DOHH2 (cell line): ENCODE measurements around the gene ALDH18A1.

Source experiments
- H3F3A ChIP-seq: fragments of 200-600 bp; sonication (generic), shearing (Covaris generic); 2 replicates; pipeline ENCODE4 v1.6.0; 2016; ENCODE audit warnings: antibody characterized with exemption, mild to moderate bottlenecking; ENCODE audit not compliant: control insufficient read depth, insufficient read depth
- H3K27ac ChIP-seq: fragments of 200-600 bp; sonication (generic); 2 replicates; pipeline ENCODE4 v1.5.1; 2014; ENCODE audit warnings: low read depth, mild to moderate bottlenecking, low read length, moderate library complexity
- H3K27me3 ChIP-seq: fragments of 200-600 bp; sonication (generic); 2 replicates; pipeline ENCODE4 v1.6.1; 2014; ENCODE audit warnings: mild to moderate bottlenecking, low read length, mixed read lengths; ENCODE audit not compliant: control insufficient read depth
- H3K36me3 ChIP-seq: fragments of 200-600 bp; sonication (generic); 2 replicates; pipeline ENCODE4 v1.6.1; 2014; ENCODE audit warnings: mild to moderate bottlenecking, low read length, moderate library complexity, mixed read lengths; ENCODE audit not compliant: control insufficient read depth
- H3K4me1 ChIP-seq: fragments of 200-600 bp; sonication (generic); 2 replicates; pipeline ENCODE4 v1.6.1; 2014; ENCODE audit warnings: mild to moderate bottlenecking, low read length, mixed read lengths; ENCODE audit not compliant: control insufficient read depth
- H3K4me2 ChIP-seq: fragments of 200-600 bp; sonication (generic); 2 replicates; pipeline ENCODE4 v1.6.0; 2014; ENCODE audit warnings: mild to moderate bottlenecking, low read length, moderate library complexity
- H3K4me3 ChIP-seq: fragments of 200-600 bp; sonication (generic); 2 replicates; pipeline ENCODE4 v1.5.1; 2014; ENCODE audit warnings: mild to moderate bottlenecking, low read length, mixed read lengths
- H3K79me2 ChIP-seq: fragments of 200-600 bp; sonication (generic); 2 replicates; pipeline ENCODE4 v1.6.1; 2014; ENCODE audit warnings: mild to moderate bottlenecking, low read length, mixed read lengths; ENCODE audit not compliant: control insufficient read depth
- H3K9me2 ChIP-seq: fragments of 200-600 bp; sonication (generic); replicated peaks from 2 replicates; pipeline ENCODE4 v1.6.1; 2014; ENCODE audit warnings: mild to moderate bottlenecking, low read length, mixed read lengths; ENCODE audit not compliant: control insufficient read depth
- H3K9me3 ChIP-seq: fragments of 200-600 bp; sonication (generic); 2 replicates; pipeline ENCODE4 v1.6.1; 2014; ENCODE audit warnings: antibody characterized with exemption, low read length, mixed read lengths; ENCODE audit not compliant: control insufficient read depth, insufficient read depth
- H4K20me1 ChIP-seq: fragments of 200-600 bp; sonication (generic); 2 replicates; pipeline ENCODE4 v1.6.0; 2014; ENCODE audit warnings: low read depth, mild to moderate bottlenecking, antibody characterized with exemption, low read length, moderate library complexity; ENCODE audit not compliant: control insufficient read depth, insufficient read depth
- EZH2phosphoT487 ChIP-seq: fragments of 200-600 bp; sonication (generic); IDR thresholded peaks from 2 replicates; pipeline ENCODE4 v1.6.1; 2017; ENCODE audit warnings: borderline replicate concordance, mild to moderate bottlenecking, antibody characterized with exemption, low read length, moderate library complexity, mixed read lengths
- TF ChIP-seq, protein P1 (sequence below): fragments of 200-600 bp; sonication (generic); IDR thresholded peaks from one replicate; pipeline ENCODE4 v1.5.1; 2014; ENCODE audit warnings: antibody characterized with exemption, mild to moderate bottlenecking, low read depth, low read length; ENCODE audit not compliant: poor library complexity, severe bottlenecking

ALDH18A1 gene

DNA sequence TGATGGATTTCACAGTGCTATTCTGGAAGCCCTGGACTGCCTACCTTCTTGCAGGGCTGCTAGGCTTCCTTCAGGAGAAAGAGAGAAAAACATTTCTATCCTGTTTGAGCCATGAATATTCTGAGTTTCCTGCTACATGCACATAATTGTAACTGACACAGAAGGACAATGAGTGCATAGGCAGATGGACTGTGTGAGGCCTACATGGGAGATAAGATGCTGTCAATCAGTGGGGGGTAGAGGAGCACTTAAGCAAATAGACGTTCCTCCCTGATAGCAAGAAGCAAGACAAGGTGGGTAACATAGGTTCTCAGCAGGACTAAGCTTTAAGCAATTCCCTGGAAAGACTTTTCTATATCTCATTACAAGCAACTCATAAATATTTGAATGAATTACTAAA lies 11.6 kb downstream of the ALDH18A1 start:
- no peak overlapping the region for H3K27ac ChIP-seq
- no peaks in the 10 kb centered on the region for H3K9me2 ChIP-seq
- H4K20me1 ChIP-seq = peaks cover 11% of the 10 kb centered on the region; the same call in 1 of the 2 replicates
- H3K4me3 ChIP-seq = no peak overlapping the region
- peaks cover 7% of the 10 kb centered on the region for H3K4me1 ChIP-seq
- TF ChIP-seq EZH2phosphoT487 = no peak
- TF ChIP-seq, protein P1, sequence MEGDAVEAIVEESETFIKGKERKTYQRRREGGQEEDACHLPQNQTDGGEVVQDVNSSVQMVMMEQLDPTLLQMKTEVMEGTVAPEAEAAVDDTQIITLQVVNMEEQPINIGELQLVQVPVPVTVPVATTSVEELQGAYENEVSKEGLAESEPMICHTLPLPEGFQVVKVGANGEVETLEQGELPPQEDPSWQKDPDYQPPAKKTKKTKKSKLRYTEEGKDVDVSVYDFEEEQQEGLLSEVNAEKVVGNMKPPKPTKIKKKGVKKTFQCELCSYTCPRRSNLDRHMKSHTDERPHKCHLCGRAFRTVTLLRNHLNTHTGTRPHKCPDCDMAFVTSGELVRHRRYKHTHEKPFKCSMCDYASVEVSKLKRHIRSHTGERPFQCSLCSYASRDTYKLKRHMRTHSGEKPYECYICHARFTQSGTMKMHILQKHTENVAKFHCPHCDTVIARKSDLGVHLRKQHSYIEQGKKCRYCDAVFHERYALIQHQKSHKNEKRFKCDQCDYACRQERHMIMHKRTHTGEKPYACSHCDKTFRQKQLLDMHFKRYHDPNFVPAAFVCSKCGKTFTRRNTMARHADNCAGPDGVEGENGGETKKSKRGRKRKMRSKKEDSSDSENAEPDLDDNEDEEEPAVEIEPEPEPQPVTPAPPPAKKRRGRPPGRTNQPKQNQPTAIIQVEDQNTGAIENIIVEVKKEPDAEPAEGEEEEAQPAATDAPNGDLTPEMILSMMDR = no peak
- H3K4me2 ChIP-seq = no peak overlapping the region
- H3K9me3 ChIP-seq = no peaks in the 10 kb centered on the region
- H3K79me2 ChIP-seq = peaks cover 54% of the 10 kb centered on the region
- no peaks in the 10 kb centered on the region for H3F3A ChIP-seq
- H3K36me3 ChIP-seq = peaks cover 89% of the 10 kb centered on the region
- no peaks in the 10 kb centered on the region for H3K27me3 ChIP-seq

DNA sequence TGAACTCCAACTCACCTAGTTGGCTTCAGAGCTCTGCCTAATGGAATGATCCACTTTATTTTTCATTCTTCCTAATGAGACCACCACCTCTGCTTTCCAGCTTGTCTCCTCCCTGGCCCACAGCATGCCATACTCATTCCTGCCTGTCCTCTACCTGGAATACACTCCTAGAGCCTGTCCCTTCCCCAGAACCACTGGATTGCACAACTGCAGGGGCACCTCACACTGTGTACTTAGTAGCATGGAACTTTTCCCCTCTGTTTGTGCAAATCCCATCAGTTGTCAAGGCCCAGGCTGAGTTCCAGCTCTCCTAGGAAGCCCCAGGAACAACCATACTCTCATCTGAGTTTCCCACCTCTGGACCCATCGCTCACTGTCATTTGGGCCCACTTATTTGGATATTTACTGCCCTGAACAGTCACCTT lies 15.6 kb downstream of the ALDH18A1 start:
- TF ChIP-seq, protein P1 = no peak
- TF ChIP-seq EZH2phosphoT487 = no peak
- Histone ChIP-seq H3F3A (no peaks in the 10 kb centered on the region), H3K4me2 (no peak overlapping the region), H3K27ac (no peak overlapping the region), H3K4me3 (no peak overlapping the region), H3K4me1 (no peaks in the 10 kb centered on the region), H3K79me2 (peaks cover 20% of the 10 kb centered on the region), H3K36me3 (peaks cover 81% of the 10 kb centered on the region), H3K27me3 (no peaks in the 10 kb centered on the region), H3K9me3 (no peaks in the 10 kb centered on the region), H4K20me1 (peaks cover 4% of the 10 kb centered on the region; the same call in 1 of the 2 replicates), H3K9me2 (no peaks in the 10 kb centered on the region)

DNA sequence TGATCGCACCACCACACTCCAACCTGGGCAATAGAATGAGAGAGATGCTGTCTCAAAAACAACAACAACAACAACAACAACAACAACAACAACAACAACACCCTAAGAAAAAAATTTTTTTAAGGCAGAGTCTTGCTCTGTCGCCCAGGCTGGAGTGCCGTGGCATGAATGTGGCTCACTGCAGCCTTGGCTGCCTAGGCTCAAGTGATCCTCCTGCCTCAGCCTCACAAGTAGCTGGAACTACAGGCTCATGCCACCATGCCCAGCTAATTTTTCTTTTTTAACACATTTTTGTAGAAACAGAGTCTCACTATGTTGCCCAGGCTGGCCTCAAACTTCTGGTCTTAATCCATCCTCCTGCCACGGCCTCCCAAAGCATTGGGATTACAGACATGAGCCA lies 18.6 kb downstream of the ALDH18A1 start:
- Histone ChIP-seq H3K27me3 (no peaks in the 10 kb centered on the region), H3K79me2 (no peaks in the 10 kb centered on the region), H3K36me3 (peaks cover 82% of the 10 kb centered on the region), H3K27ac (no peak overlapping the region), H4K20me1 (no peaks in the 10 kb centered on the region), H3K9me2 (no peaks in the 10 kb centered on the region), H3K4me2 (no peak overlapping the region), H3K4me3 (no peak overlapping the region), H3K4me1 (no peaks in the 10 kb centered on the region), H3F3A (no peaks in the 10 kb centered on the region), H3K9me3 (no peaks in the 10 kb centered on the region)
- TF ChIP-seq, protein P1 = no peak
- TF ChIP-seq EZH2phosphoT487 = no peak
